ENCODE data around the gene AGAP1. TPM values are rescaled to one million over a fixed set of nuclear protein-coding genes. Genes with fewer than 3 reads are reported as not detected.

Gene AGAP1
- total RNA-seq, 4 donors from 2014 or later = 13.7 to 18.5 (median 17.1) TPM

DNA sequence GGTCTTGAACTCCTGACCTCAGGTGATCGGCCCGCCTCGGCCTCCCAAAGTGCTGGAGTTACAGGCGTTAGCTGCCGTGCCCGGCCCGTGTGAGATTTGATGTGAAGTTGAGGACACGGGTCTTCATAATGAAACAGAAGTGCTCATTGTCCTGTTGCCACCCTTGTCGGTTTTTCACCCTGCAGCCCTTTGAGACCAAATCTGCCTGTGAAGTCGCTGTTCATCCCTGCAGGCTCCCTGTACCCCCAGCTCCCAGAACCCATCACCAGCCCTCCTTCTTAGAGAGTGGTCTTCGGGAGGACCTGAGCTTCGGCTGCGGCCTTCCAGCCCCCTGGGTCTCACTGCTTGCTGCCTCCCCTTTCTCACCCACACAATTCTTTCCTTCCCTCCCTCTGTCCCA is 349.1 kb downstream of the AGAP1 start:
- TF ChIP-seq POLR2A (IDR thresholded peaks at IDR 0.05) = no peak
- TF ChIP-seq CTCF (IDR thresholded peaks at IDR 0.05) = no peak
- 94 to 96% methylated on average over 13 of the region's 13 CpGs for WGBS, 2 donors
- DNase-seq (ENCODE audit: low spot score in 2 of 2) = peak in 1 of 2 donors; percentile 61
- no peak overlapping the region for H3K4me3 ChIP-seq (ENCODE audit: low read depth, poor library complexity, severe bottlenecking)
- intact Hi-C loops (cut with DNase I; ENCODE audit: low total_unique reads) = no loop called here

GRCh38 chr2:235843591-235844395 is 349.9 kb downstream of the AGAP1 start:
- H3K4me3 ChIP-seq (ENCODE audit: low read depth, poor library complexity, severe bottlenecking) = no peak overlapping the region
- intact Hi-C loops (cut with DNase I; ENCODE audit: low total_unique reads) = no loop called here
- DNase-seq (ENCODE audit: low spot score in 2 of 2) = peak in 1 of 2 donors; percentile 58
- TF ChIP-seq POLR2A (IDR thresholded peaks at IDR 0.05) (no peak), CTCF (IDR thresholded peaks at IDR 0.05) (no peak)
- 86 to 89% methylated on average over 12 of the region's 12 CpGs for WGBS, 2 donors

GRCh38 chr2:235844561-235844960 is 350.7 kb downstream of the AGAP1 start:
- peak in 1 of 2 donors; percentile 71 for DNase-seq (ENCODE audit: low spot score in 2 of 2)
- TF ChIP-seq CTCF (IDR thresholded peaks at IDR 0.05) = no peak
- TF ChIP-seq POLR2A (IDR thresholded peaks at IDR 0.05) = no peak
- 95 to 96% methylated on average over 8 of the region's 8 CpGs for WGBS, 2 donors
- intact Hi-C loops (cut with DNase I; ENCODE audit: low total_unique reads) = no loop called here
- no peak overlapping the region for H3K4me3 ChIP-seq (ENCODE audit: low read depth, poor library complexity, severe bottlenecking)

- no peak overlapping the region for H3K4me3 ChIP-seq (ENCODE audit: low read depth, poor library complexity, severe bottlenecking)
- intact Hi-C loops (cut with DNase I; ENCODE audit: low total_unique reads) = no loop called here
- 80 to 85% methylated on average over 6 of the region's 6 CpGs for WGBS, 2 donors
- no peak for TF ChIP-seq POLR2A (IDR thresholded peaks at IDR 0.05)
- no peak for DNase-seq (ENCODE audit: low spot score in 2 of 2)
These were observed 351.4 kb downstream of the AGAP1 start for GRCh38 chr2:235845245-235845644.

- H3K4me3 ChIP-seq (ENCODE audit: low read depth, poor library complexity, severe bottlenecking) = no peak overlapping the region
- no peak for TF ChIP-seq POLR2A (IDR thresholded peaks at IDR 0.05)
- TF ChIP-seq CTCF (IDR thresholded peaks at IDR 0.05) = no peak
- DNase-seq (ENCODE audit: low spot score in 2 of 2) = no peak
- 92 to 94% methylated on average over 11 of the region's 11 CpGs for WGBS, 2 donors
- intact Hi-C loops (cut with DNase I; ENCODE audit: low total_unique reads) = no loop called here
These were observed 353.7 kb downstream of the AGAP1 start for GRCh38 chr2:235847576-235847975.

GRCh38 chr2:235848055-235848454 is 354.2 kb downstream of the AGAP1 start:
- TF ChIP-seq POLR2A (IDR thresholded peaks at IDR 0.05) (no peak), CTCF (IDR thresholded peaks at IDR 0.05) (no peak)
- DNase-seq (ENCODE audit: low spot score in 2 of 2) = no peak
- intact Hi-C loops (cut with DNase I; ENCODE audit: low total_unique reads) = no loop called here
- WGBS, 2 donors = 94% methylated on average over 4 of the region's 4 CpGs
- H3K4me3 ChIP-seq (ENCODE audit: low read depth, poor library complexity, severe bottlenecking) = no peak overlapping the region
